HepG2 (cell line): ENCODE results near the gene EFNA3. TPM values are rescaled to one million over a fixed set of nuclear protein-coding genes. Genes with fewer than 3 reads are reported as not detected.

Experiments used
- ARID4A ChIP-seq: sonication (generic); formaldehyde crosslinking; IDR thresholded peaks from 2 replicates; pipeline ENCODE4 v1.5.0; 2020; ENCODE audit warnings: mild to moderate bottlenecking, missing genetic modification reagents, borderline replicate concordance
- CAMTA2 ChIP-seq: sonication (generic); formaldehyde crosslinking; IDR thresholded peaks from 2 replicates; pipeline ENCODE4 v1.4.0; 2020; ENCODE audit warnings: mild to moderate bottlenecking, missing genetic modification reagents, borderline replicate concordance
- CHD2 ChIP-seq: IDR thresholded peaks from 2 replicates; pipeline ENCODE4 v1.6.1; 2011; ENCODE audit warnings: low read depth, low read length, improper control_type of control experiment
- HOXA3 ChIP-seq: sonication (generic); formaldehyde crosslinking; IDR thresholded peaks from 2 replicates; pipeline ENCODE4 v1.5.0; 2020; ENCODE audit warnings: missing genetic modification reagents
- KDM3A ChIP-seq: IDR thresholded peaks from 2 replicates; pipeline ENCODE4 v1.6.1; 2018; ENCODE audit warnings: low read depth, missing compliant biosample characterization
- POLR2G ChIP-seq: fragments of 200-400 bp; formaldehyde crosslinking; IDR thresholded peaks from 2 replicates; pipeline ENCODE4 v1.6.1; 2018; ENCODE audit warnings: mild to moderate bottlenecking, low read depth, low read length, moderate library complexity
- SOX6 ChIP-seq, 2 experiments: fragments of 450-650 bp in 1 of 2; sonication (generic) in 1 of 2; formaldehyde crosslinking in 1 of 2; IDR thresholded peaks; 2 replicates each; pipeline versions ENCODE4 v1.4.0 to v1.6.1; 2017 to 2020; ENCODE audit warnings: antibody characterized with exemption in 1 of 2, mild to moderate bottlenecking in 1 of 2, missing genetic modification reagents in 1 of 2
- U2AF1 ChIP-seq: fragments of 200-400 bp; formaldehyde crosslinking; optimal IDR thresholded peaks from 2 replicates; pipeline ENCODE3; 2017; ENCODE audit warnings: mild to moderate bottlenecking, low read depth, low read length
- ZFY ChIP-seq: sonication (generic); formaldehyde crosslinking; IDR thresholded peaks from 2 replicates; pipeline ENCODE4 v1.4.0; 2020; ENCODE audit warnings: missing genetic modification reagents
- polyA plus RNA-seq, 8 experiments: library from polyadenylated mRNA; depleted of rRNA in 3 of 8; stranded (reverse) in 7 of 8; unstranded in 1 of 8; fragments of >200 nt; fragmentation: Illumina TruSeq in 4 of 8; extraction: Trizol in 4 of 8; gene quantifications; 2 replicates each; pipeline versions ENCODE4 v1.2.1 to v1.2.3, GENCODE V29; 2011 to 2016; ENCODE audit warnings: low read depth in 4 of 8, missing spikeins in 1 of 8, mixed read lengths in 1 of 8; ENCODE audit not compliant: insufficient read depth in 1 of 8
- total RNA-seq, 5 experiments: library from RNA; depleted of rRNA; stranded (reverse); fragments of >200 nt; fragmentation: Illumina TruSeq; extraction: Trizol; gene quantifications; 2 replicates each; pipeline ENCODE4 v1.2.3, GENCODE V29; 2016; ENCODE audit warnings: low read depth in 1 of 5
- TF ChIP-seq, protein P1 (sequence below): IDR thresholded peaks from 2 replicates; pipeline ENCODE4 v1.4.0; 2020; ENCODE audit warnings: mild to moderate bottlenecking, missing genetic modification reagents
- TF ChIP-seq, protein P2 (sequence below): sonication (generic); formaldehyde crosslinking; IDR thresholded peaks from one replicate; pipeline ENCODE4 v1.5.1; 2020; ENCODE audit warnings: mild to moderate bottlenecking, missing genetic modification reagents; ENCODE audit errors: not compliant biosample characterization

The EFNA3 gene
- total and polyA plus RNA-seq, 2 of the 13 experiments (the other 11 are each of a cell fraction or from before 2014, with no cell fraction given): 1.0 to 5.7 TPM

GRCh38 chr1:155070721-155071569, 7.7 kb upstream of the EFNA3 start (continued):
- TF ChIP-seq, protein P1, sequence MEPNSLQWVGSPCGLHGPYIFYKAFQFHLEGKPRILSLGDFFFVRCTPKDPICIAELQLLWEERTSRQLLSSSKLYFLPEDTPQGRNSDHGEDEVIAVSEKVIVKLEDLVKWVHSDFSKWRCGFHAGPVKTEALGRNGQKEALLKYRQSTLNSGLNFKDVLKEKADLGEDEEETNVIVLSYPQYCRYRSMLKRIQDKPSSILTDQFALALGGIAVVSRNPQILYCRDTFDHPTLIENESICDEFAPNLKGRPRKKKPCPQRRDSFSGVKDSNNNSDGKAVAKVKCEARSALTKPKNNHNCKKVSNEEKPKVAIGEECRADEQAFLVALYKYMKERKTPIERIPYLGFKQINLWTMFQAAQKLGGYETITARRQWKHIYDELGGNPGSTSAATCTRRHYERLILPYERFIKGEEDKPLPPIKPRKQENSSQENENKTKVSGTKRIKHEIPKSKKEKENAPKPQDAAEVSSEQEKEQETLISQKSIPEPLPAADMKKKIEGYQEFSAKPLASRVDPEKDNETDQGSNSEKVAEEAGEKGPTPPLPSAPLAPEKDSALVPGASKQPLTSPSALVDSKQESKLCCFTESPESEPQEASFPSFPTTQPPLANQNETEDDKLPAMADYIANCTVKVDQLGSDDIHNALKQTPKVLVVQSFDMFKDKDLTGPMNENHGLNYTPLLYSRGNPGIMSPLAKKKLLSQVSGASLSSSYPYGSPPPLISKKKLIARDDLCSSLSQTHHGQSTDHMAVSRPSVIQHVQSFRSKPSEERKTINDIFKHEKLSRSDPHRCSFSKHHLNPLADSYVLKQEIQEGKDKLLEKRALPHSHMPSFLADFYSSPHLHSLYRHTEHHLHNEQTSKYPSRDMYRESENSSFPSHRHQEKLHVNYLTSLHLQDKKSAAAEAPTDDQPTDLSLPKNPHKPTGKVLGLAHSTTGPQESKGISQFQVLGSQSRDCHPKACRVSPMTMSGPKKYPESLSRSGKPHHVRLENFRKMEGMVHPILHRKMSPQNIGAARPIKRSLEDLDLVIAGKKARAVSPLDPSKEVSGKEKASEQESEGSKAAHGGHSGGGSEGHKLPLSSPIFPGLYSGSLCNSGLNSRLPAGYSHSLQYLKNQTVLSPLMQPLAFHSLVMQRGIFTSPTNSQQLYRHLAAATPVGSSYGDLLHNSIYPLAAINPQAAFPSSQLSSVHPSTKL (CRISPR knock-in tag): peak; percentile 40; the same call in 1 of the 2 replicates
- TF ChIP-seq POLR2G: peak; percentile 48; the same call in 1 of the 2 replicates
- TF ChIP-seq ARID4A (CRISPR knock-in tag): peak; percentile 36; the same call in 1 of the 2 replicates
- TF ChIP-seq, protein P2, sequence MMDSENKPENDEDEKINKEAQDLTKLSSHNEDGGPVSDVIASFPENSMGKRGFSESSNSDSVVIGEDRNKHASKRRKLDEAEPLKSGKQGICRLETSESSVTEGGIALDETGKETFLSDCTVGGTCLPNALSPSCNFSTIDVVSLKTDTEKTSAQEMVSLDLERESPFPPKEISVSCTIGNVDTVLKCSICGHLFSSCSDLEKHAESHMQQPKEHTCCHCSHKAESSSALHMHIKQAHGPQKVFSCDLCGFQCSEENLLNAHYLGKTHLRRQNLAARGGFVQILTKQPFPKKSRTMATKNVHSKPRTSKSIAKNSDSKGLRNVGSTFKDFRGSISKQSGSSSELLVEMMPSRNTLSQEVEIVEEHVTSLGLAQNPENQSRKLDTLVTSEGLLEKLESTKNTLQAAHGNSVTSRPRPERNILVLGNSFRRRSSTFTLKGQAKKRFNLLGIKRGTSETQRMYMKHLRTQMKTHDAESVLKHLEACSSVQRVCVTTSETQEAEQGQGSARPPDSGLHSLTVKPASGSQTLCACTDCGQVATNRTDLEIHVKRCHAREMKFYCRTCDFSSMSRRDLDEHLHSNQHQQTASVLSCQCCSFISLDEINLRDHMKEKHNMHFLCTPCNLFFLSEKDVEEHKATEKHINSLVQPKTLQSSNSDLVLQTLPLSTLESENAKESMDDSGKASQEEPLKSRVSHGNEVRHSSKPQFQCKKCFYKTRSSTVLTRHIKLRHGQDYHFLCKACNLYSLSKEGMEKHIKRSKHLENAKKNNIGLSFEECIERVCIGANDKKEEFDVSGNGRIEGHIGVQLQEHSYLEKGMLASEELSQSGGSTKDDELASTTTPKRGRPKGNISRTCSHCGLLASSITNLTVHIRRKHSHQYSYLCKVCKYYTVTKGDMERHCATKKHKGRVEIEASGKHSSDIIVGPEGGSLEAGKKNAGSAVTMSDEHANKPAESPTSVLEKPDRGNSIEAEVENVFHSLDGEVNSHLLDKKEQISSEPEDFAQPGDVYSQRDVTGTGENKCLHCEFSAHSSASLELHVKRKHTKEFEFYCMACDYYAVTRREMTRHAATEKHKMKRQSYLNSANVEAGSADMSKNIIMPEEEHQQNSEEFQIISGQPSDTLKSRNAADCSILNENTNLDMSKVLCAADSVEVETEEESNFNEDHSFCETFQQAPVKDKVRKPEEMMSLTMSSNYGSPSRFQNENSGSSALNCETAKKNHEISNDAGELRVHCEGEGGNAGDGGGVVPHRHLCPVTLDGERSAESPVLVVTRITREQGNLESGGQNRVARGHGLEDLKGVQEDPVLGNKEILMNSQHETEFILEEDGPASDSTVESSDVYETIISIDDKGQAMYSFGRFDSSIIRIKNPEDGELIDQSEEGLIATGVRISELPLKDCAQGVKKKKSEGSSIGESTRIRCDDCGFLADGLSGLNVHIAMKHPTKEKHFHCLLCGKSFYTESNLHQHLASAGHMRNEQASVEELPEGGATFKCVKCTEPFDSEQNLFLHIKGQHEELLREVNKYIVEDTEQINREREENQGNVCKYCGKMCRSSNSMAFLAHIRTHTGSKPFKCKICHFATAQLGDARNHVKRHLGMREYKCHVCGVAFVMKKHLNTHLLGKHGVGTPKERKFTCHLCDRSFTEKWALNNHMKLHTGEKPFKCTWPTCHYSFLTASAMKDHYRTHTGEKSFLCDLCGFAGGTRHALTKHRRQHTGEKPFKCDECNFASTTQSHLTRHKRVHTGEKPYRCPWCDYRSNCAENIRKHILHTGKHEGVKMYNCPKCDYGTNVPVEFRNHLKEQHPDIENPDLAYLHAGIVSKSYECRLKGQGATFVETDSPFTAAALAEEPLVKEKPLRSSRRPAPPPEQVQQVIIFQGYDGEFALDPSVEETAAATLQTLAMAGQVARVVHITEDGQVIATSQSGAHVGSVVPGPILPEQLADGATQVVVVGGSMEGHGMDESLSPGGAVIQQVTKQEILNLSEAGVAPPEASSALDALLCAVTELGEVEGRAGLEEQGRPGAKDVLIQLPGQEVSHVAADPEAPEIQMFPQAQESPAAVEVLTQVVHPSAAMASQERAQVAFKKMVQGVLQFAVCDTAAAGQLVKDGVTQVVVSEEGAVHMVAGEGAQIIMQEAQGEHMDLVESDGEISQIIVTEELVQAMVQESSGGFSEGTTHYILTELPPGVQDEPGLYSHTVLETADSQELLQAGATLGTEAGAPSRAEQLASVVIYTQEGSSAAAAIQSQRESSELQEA (CRISPR knock-in tag): peak; percentile 67
- TF ChIP-seq HOXA3: peak; percentile 53; the same call in 1 of the 2 replicates
- peak; percentile 77 for TF ChIP-seq ZFY
- TF ChIP-seq CHD2: no peak
- no peak for TF ChIP-seq SOX6 (IDR thresholded peaks at IDR 0.05)
- peak; percentile 49 for TF ChIP-seq SOX6 (CRISPR knock-in tag; IDR thresholded peaks at IDR 0.05)
- no peak for TF ChIP-seq U2AF1
- TF ChIP-seq KDM3A (CRISPR knock-in tag): peak; percentile 72
- TF ChIP-seq CAMTA2: 0 out of 2 replicates have a peak, but pooled peaks have one; percentile 35
